BJ (cell line): ENCODE data around the gene ADD1. TPM values are rescaled to one million over a fixed set of nuclear protein-coding genes. Genes with fewer than 3 reads are reported as not detected.

Source experiments
- CTCF ChIA-PET: fragments of 350-600 bp; formaldehyde crosslinking; extraction: SDS; loops from one replicate; lab custom pipeline; 2021; ENCODE audit warnings: antibody characterized with exemption, inconsistent platforms; lab: Yijun Ruan, JAX
- POLR2A ChIA-PET: fragments of 300-600 bp; sonication (Branson Sonifier 250); formaldehyde crosslinking; extraction: SDS; loops from one replicate; lab custom pipeline; 2021; ENCODE audit warnings: antibody characterized with exemption; lab: Charles Lee
- DNase-seq: peaks from one replicate; pipeline ENCODE4 v3.0.0-alpha.2; 2011; ENCODE audit warnings: low read depth
- H3K27me3 ChIP-seq: 2 replicates; pipeline ENCODE4 v1.6.0; 2011; ENCODE audit warnings: low read length; ENCODE audit not compliant: control insufficient read depth, insufficient read depth
- H3K36me3 ChIP-seq: 2 replicates; pipeline ENCODE4 v1.5.1; 2011; ENCODE audit warnings: low read length; ENCODE audit not compliant: control insufficient read depth, insufficient read depth
- H3K4me3 ChIP-seq: 2 replicates; pipeline ENCODE4 v1.5.1; 2011; ENCODE audit warnings: low read depth, mild to moderate bottlenecking, control low read depth, low read length
- polyA plus RNA-seq: library from polyadenylated mRNA; depleted of rRNA; stranded (reverse); fragments of >200 nt; gene quantifications from 2 replicates; pipeline ENCODE4 v1.2.3, GENCODE V29; 2011
- TF ChIP-seq, protein P1 (sequence below): IDR thresholded peaks from 2 replicates; pipeline ENCODE4 v1.5.1; 2011; ENCODE audit warnings: low read depth, mild to moderate bottlenecking, control low read depth, inconsistent platforms, low read length, moderate library complexity; ENCODE audit not compliant: insufficient read depth

The ADD1 gene
- polyA plus RNA-seq, 1 experiment, result 140 TPM

DNA sequence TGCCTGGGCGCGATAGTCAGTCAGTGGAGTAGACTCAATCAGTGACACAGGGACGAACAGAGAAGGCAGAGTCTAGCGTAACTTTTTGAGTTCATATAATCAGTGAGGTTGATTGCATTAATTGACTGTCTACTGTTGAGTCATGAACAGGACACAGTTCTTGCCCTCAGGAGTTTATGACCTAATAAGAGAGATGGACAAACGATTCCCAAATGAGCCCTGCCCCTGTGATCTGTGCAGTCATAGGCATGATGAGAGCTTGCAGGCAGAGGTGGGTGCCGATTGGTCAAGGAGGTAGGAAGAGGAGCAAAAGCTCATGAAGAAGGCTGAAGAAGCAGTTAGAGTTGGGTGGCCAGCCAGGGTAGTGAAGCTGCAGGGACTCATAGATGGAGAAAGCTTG is 57.1 kb downstream of the ADD1 start:
- ChIA-PET POLR2A (no interaction called here), CTCF (interaction anchor here (0.8 kb wide), 1 partner anchor 10 kb away, joined by 3 read pairs; no protein-coding TSS in a partner anchor)
- DNase-seq, result no peak
- Histone ChIP-seq H3K4me3 (no peak overlapping the region), H3K36me3 (peaks cover 30% of the 10 kb centered on the region), H3K27me3 (no peaks in the 10 kb centered on the region)
- TF ChIP-seq, protein P1, sequence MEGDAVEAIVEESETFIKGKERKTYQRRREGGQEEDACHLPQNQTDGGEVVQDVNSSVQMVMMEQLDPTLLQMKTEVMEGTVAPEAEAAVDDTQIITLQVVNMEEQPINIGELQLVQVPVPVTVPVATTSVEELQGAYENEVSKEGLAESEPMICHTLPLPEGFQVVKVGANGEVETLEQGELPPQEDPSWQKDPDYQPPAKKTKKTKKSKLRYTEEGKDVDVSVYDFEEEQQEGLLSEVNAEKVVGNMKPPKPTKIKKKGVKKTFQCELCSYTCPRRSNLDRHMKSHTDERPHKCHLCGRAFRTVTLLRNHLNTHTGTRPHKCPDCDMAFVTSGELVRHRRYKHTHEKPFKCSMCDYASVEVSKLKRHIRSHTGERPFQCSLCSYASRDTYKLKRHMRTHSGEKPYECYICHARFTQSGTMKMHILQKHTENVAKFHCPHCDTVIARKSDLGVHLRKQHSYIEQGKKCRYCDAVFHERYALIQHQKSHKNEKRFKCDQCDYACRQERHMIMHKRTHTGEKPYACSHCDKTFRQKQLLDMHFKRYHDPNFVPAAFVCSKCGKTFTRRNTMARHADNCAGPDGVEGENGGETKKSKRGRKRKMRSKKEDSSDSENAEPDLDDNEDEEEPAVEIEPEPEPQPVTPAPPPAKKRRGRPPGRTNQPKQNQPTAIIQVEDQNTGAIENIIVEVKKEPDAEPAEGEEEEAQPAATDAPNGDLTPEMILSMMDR, result no peak

DNA sequence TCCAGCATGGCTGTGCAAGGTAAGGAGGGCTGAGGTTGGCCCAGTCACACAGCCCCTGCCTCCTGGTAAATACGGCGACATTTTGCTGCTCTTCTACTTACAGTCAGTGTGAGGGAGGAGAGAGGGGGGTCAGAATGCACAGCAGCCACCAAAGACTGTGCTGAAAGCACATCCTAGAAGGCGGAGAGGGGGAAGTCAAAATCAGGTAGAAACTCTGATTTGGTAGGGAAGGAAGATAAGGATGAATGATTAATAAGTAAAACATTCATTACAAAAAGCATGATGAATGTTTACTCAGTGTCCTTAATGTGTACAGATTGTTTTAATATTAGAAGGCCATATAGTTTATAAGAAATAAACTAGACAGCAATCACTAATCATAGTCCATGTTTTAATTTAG is 57.5 kb downstream of the ADD1 start:
- H3K27me3 ChIP-seq, result no peaks in the 10 kb centered on the region
- H3K36me3 ChIP-seq, result peaks cover 31% of the 10 kb centered on the region
- DNase-seq, result no peak
- ChIA-PET POLR2A (no interaction called here), CTCF (interaction anchor here (0.7 to 0.8 kb wide), 2 partner anchors 10 to 22 kb away, joined by 3 read pairs; no protein-coding TSS in a partner anchor)
- H3K4me3 ChIP-seq, result no peak overlapping the region
- TF ChIP-seq, protein P1, result no peak

DNA sequence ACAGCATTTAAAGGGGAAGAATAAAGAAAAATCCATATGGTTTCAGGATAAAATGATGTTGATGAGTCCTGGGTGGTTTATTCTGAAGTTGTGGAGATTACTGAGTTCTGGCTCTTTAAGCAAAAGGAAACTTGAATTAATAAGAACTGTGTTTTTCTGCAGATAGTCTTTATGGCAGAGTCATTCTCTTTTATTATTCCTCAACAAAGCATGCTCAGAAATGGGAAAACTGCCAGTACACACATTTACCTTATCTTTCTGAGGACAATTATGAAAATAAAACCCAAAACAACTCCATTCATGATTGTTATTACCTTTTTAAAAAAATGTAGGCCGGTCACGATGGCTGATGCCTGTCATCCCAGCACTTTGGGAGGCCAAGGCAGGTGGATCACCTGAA is 58.5 kb downstream of the ADD1 start:
- no peak for DNase-seq
- TF ChIP-seq, protein P1, result no peak
- H3K4me3 ChIP-seq, result no peak overlapping the region
- peaks cover 31% of the 10 kb centered on the region for H3K36me3 ChIP-seq
- H3K27me3 ChIP-seq, result no peaks in the 10 kb centered on the region
- POLR2A ChIA-PET, result no interaction called here
- CTCF ChIA-PET, result no interaction called here

DNA sequence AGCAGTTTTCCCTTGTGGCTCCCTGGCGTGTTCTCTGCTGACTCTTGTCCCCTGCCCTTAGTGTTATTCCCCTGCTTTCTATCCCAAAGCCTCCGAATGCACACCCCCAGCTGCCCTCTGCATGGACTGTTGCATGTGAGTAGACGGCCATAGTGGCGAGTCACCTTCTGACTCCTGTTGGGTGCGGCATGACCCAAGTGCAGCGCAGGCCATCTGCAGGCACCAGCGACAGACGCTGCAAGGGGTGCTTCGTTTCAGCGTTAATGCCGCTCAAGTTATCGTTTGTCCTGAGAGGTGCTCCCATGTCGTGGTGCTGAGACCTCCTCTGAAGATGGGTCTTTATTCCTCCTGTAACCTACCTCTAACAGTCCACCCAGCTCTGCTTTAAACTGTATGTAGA is 61.9 kb downstream of the ADD1 start:
- ChIA-PET CTCF (no interaction called here), POLR2A (no interaction called here)
- no peaks in the 10 kb centered on the region for H3K27me3 ChIP-seq
- H3K36me3 ChIP-seq, result peaks cover 35% of the 10 kb centered on the region
- no peak overlapping the region for H3K4me3 ChIP-seq
- TF ChIP-seq, protein P1, result no peak
- no peak for DNase-seq

DNA sequence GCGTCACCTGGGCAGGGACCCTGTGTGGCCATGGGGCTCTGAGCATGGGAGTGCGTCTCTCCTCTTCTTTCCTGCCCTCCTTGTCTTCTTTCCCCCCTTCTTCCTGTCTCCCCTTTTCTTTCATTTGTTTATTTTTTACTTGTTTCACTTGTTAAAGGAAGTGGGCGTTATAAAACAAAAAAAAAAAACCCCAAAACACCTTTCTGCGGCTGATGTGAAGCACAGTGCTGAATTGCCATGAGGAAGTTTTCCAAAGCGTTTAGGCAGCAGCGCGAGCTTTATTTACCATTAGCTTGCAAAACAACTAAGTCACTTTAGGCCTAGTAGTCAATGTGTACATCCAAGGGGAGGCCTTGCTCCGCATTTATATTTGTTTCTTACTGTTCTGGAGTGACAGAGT is 62.6 kb downstream of the ADD1 start:
- CTCF ChIA-PET, result no interaction called here
- Histone ChIP-seq H3K4me3 (no peak overlapping the region), H3K36me3 (peaks cover 35% of the 10 kb centered on the region), H3K27me3 (no peaks in the 10 kb centered on the region)
- DNase-seq, result no peak
- TF ChIP-seq, protein P1, result no peak
- POLR2A ChIA-PET, result no interaction called here
